Stimulated activated CD4-positive, alpha-beta T cell treated with anti-CD3 and anti-CD28 coated beads, Interleukin-1b, Interleukin-23, amount 100 ng/mL, for 4 hours (primary cell): ENCODE measurements around the gene RAB24.

Experiments used
- DNase-seq, 2 donors: peaks; one replicate each; pipeline ENCODE4 v3.0.0-alpha.2; 2020; ENCODE audit warnings: low read depth in 2 of 2

The RAB24 gene

GRCh38 chr5:177333420-177334154, 30.1 kb upstream of the RAB24 start:
- DNase-seq = no peak

- DNase-seq = no peak
These were observed 29.4 kb upstream of the RAB24 start for GRCh38 chr5:177332896-177333260.

- no peak for DNase-seq
These were observed 28.7 kb upstream of the RAB24 start for GRCh38 chr5:177332031-177332895.

- no peak for DNase-seq
These were observed 27.7 kb upstream of the RAB24 start for GRCh38 chr5:177330991-177331842.

- DNase-seq = no peak
These were observed 26.4 kb upstream of the RAB24 start for GRCh38 chr5:177329883-177330282.

- DNase-seq = no peak
These were observed 25.2 kb upstream of the RAB24 start for GRCh38 chr5:177328545-177329231.

- no peak for DNase-seq
These were observed 24.3 kb upstream of the RAB24 start for GRCh38 chr5:177327539-177328522.

GRCh38 chr5:177325868-177326381, 22.4 kb upstream of the RAB24 start:
- no peak for DNase-seq

- DNase-seq = no peak
These were observed 17.4 kb upstream of the RAB24 start for GRCh38 chr5:177320879-177321278.

GRCh38 chr5:177319913-177320588, 16.5 kb upstream of the RAB24 start:
- DNase-seq = no peak

GRCh38 chr5:177317959-177318377, 14.4 kb upstream of the RAB24 start:
- peak; percentile 60 to 69 for DNase-seq

GRCh38 chr5:177316005-177316404, 12.5 kb upstream of the RAB24 start:
- no peak for DNase-seq

- no peak for DNase-seq
These were observed 11.9 kb upstream of the RAB24 start for GRCh38 chr5:177315411-177315810.

GRCh38 chr5:177314376-177315342, 11.1 kb upstream of the RAB24 start:
- DNase-seq = no peak

- no peak for DNase-seq
These were observed 10.2 kb upstream of the RAB24 start for GRCh38 chr5:177313561-177314259.

- DNase-seq = no peak
These were observed 9.2 kb upstream of the RAB24 start for GRCh38 chr5:177312649-177313181.
